Astrocyte (in vitro differentiated cells and primary cell): ENCODE measurements around the gene THYN1. TPM values are rescaled to one million over a fixed set of nuclear protein-coding genes. Genes with fewer than 3 reads are reported as not detected.

ENCODE experiments used
- DNase-seq: peaks from one replicate; pipeline ENCODE4 v3.0.0-alpha.2; 2010; ENCODE audit warnings: low read depth
- FAIRE-seq: peaks from 2 replicates; lab custom pipeline; 2011; peaks lifted over from hg19 to GRCh38; lab: Jason Lieb, UNC
- H2AFZ ChIP-seq: 2 replicates; pipeline ENCODE4 v1.6.0; 2012; ENCODE audit warnings: low read depth, low read length, inconsistent platforms
- H3K27ac ChIP-seq: 2 replicates; pipeline ENCODE4 v1.5.1; 2011; ENCODE audit warnings: low read depth, low read length, inconsistent platforms
- H3K27me3 ChIP-seq: 2 replicates; pipeline ENCODE4 v1.6.0; 2011; ENCODE audit warnings: low read length, inconsistent platforms; ENCODE audit not compliant: insufficient read depth
- H3K36me3 ChIP-seq: 2 replicates; pipeline ENCODE4 v1.5.1; 2011; ENCODE audit warnings: low read length, inconsistent platforms; ENCODE audit not compliant: insufficient read depth
- H3K4me1 ChIP-seq: 2 replicates; pipeline ENCODE4 v1.5.1; 2011; ENCODE audit warnings: low read length, inconsistent platforms; ENCODE audit not compliant: insufficient read depth
- H3K4me2 ChIP-seq: 2 replicates; pipeline ENCODE4 v1.6.0; 2012; ENCODE audit warnings: low read length, inconsistent platforms
- H3K4me3 ChIP-seq: 2 replicates; pipeline ENCODE4 v1.5.1; 2011; ENCODE audit warnings: low read depth, mild to moderate bottlenecking, low read length, inconsistent platforms; ENCODE audit not compliant: insufficient read depth
- H3K79me2 ChIP-seq: 2 replicates; pipeline ENCODE4 v1.6.0; 2012; ENCODE audit warnings: mild to moderate bottlenecking, low read length, inconsistent platforms; ENCODE audit not compliant: insufficient read depth
- H3K9ac ChIP-seq: 2 replicates; pipeline ENCODE4 v1.6.0; 2012; ENCODE audit warnings: mild to moderate bottlenecking, low read length, inconsistent platforms
- H3K9me3 ChIP-seq: 2 replicates; pipeline ENCODE4 v1.5.1; 2012; ENCODE audit warnings: low read depth, mild to moderate bottlenecking, low read length, inconsistent platforms; ENCODE audit not compliant: insufficient read depth
- H4K20me1 ChIP-seq: 2 replicates; pipeline ENCODE4 v1.6.0; 2012; ENCODE audit warnings: low read length, inconsistent platforms; ENCODE audit not compliant: insufficient read depth
- H3K27ac Mint-ChIP-seq: one replicate; pipeline ENCODE4 v1.8.0; 2021; ENCODE audit warnings: mild to moderate bottlenecking, mixed read lengths; ENCODE audit not compliant: unreplicated experiment
- H3K27me3 Mint-ChIP-seq: one replicate; pipeline ENCODE4 v1.8.0; 2021; ENCODE audit warnings: low read depth, mixed read lengths; ENCODE audit not compliant: unreplicated experiment
- H3K36me3 Mint-ChIP-seq: one replicate; pipeline ENCODE4 v1.8.0; 2021; ENCODE audit warnings: low read depth, mixed read lengths; ENCODE audit not compliant: unreplicated experiment
- H3K4me1 Mint-ChIP-seq: one replicate; pipeline ENCODE4 v1.8.0; 2021; ENCODE audit warnings: low read depth, mixed read lengths; ENCODE audit not compliant: unreplicated experiment
- H3K4me3 Mint-ChIP-seq: one replicate; pipeline ENCODE4 v1.8.0; 2021; ENCODE audit warnings: mild to moderate bottlenecking, moderate library complexity, mixed read lengths; ENCODE audit not compliant: unreplicated experiment
- H3K9me3 Mint-ChIP-seq: one replicate; pipeline ENCODE4 v1.8.0; 2021; ENCODE audit warnings: mild to moderate bottlenecking, mixed read lengths; ENCODE audit not compliant: unreplicated experiment
- CTCF ChIP-seq: IDR thresholded peaks from 2 replicates; pipeline ENCODE4 v1.5.1; 2011; ENCODE audit warnings: low read depth, mild to moderate bottlenecking, inconsistent platforms, low read length, moderate library complexity; ENCODE audit not compliant: insufficient read depth
- EZH2 ChIP-seq: IDR thresholded peaks from 2 replicates; pipeline ENCODE4 v1.6.1; 2012; ENCODE audit warnings: mild to moderate bottlenecking, low read length, inconsistent platforms; ENCODE audit not compliant: insufficient read depth
- total RNA-seq: library from RNA; stranded (reverse); gene quantifications from 2 replicates; pipeline ENCODE4 v1.2.1, GENCODE V29; 2021

Gene THYN1
- total RNA-seq, 1 donor from 2014 or later: 30.5 TPM

- TF ChIP-seq CTCF: no peak
- no peak for TF ChIP-seq EZH2
- no peak for FAIRE-seq
- no peaks in the 10 kb centered on the region for H3K79me2 ChIP-seq
- Mint-ChIP-seq H3K9me3 (peaks cover 2% of the 10 kb centered on the region), H3K4me1 (no peaks in the 10 kb centered on the region), H3K27me3 (peaks cover 19% of the 10 kb centered on the region), H3K27ac (no peak overlapping the region), H3K36me3 (no peaks in the 10 kb centered on the region), H3K4me3 (no peak overlapping the region)
- H2AFZ ChIP-seq: no peak overlapping the region
- peaks cover 2% of the 10 kb centered on the region for H3K27me3 ChIP-seq
- H3K4me1 ChIP-seq: no peaks in the 10 kb centered on the region
- H3K9ac ChIP-seq: no peak overlapping the region
- H3K27ac ChIP-seq: no peak overlapping the region
- H3K4me3 ChIP-seq: no peak overlapping the region
- H3K36me3 ChIP-seq: no peaks in the 10 kb centered on the region
- DNase-seq: no peak
- no peaks in the 10 kb centered on the region for H4K20me1 ChIP-seq
- H3K4me2 ChIP-seq: no peak overlapping the region
- no peaks in the 10 kb centered on the region for H3K9me3 ChIP-seq
Observed at GRCh38 chr11:134290646-134291045, 37.5 kb upstream of the THYN1 start.

GRCh38 chr11:134289789-134290188 lies 36.6 kb upstream of the THYN1 start:
- H3K4me1 ChIP-seq: no peaks in the 10 kb centered on the region
- no peak for FAIRE-seq
- TF ChIP-seq CTCF (no peak), EZH2 (no peak)
- H3K9ac ChIP-seq: no peak overlapping the region
- Mint-ChIP-seq H3K36me3 (no peaks in the 10 kb centered on the region), H3K27me3 (peaks cover 19% of the 10 kb centered on the region), H3K4me3 (no peak overlapping the region), H3K27ac (no peak overlapping the region), H3K4me1 (no peaks in the 10 kb centered on the region), H3K9me3 (peaks cover 2% of the 10 kb centered on the region)
- no peaks in the 10 kb centered on the region for H4K20me1 ChIP-seq
- H3K36me3 ChIP-seq: no peaks in the 10 kb centered on the region
- no peaks in the 10 kb centered on the region for H3K9me3 ChIP-seq
- no peak for DNase-seq
- no peak overlapping the region for H3K27ac ChIP-seq
- H3K4me2 ChIP-seq: no peak overlapping the region
- peaks cover 2% of the 10 kb centered on the region for H3K27me3 ChIP-seq
- H3K4me3 ChIP-seq: no peak overlapping the region
- H2AFZ ChIP-seq: no peak overlapping the region
- no peaks in the 10 kb centered on the region for H3K79me2 ChIP-seq

GRCh38 chr11:134289167-134289566 lies 36.0 kb upstream of the THYN1 start:
- no peak overlapping the region for H3K27ac ChIP-seq
- peak overlapping the region; percentile 21 for H3K27ac Mint-ChIP-seq
- H3K36me3 ChIP-seq: no peaks in the 10 kb centered on the region
- no peak overlapping the region for H3K4me3 Mint-ChIP-seq
- no peaks in the 10 kb centered on the region for H4K20me1 ChIP-seq
- DNase-seq: no peak
- H3K4me1 ChIP-seq: no peaks in the 10 kb centered on the region
- H3K27me3 Mint-ChIP-seq: peaks cover 17% of the 10 kb centered on the region
- peaks cover 2% of the 10 kb centered on the region for H3K9me3 Mint-ChIP-seq
- no peaks in the 10 kb centered on the region for H3K4me1 Mint-ChIP-seq
- H3K27me3 ChIP-seq: peaks cover 2% of the 10 kb centered on the region
- no peaks in the 10 kb centered on the region for H3K79me2 ChIP-seq
- TF ChIP-seq EZH2: no peak
- no peak for TF ChIP-seq CTCF
- no peak overlapping the region for H3K4me3 ChIP-seq
- H3K36me3 Mint-ChIP-seq: no peaks in the 10 kb centered on the region
- no peak overlapping the region for H3K4me2 ChIP-seq
- H3K9ac ChIP-seq: no peak overlapping the region
- no peaks in the 10 kb centered on the region for H3K9me3 ChIP-seq
- H2AFZ ChIP-seq: no peak overlapping the region
- FAIRE-seq: no peak
